Measurements from ENCODE around the gene OS9.

OS9 gene

DNA sequence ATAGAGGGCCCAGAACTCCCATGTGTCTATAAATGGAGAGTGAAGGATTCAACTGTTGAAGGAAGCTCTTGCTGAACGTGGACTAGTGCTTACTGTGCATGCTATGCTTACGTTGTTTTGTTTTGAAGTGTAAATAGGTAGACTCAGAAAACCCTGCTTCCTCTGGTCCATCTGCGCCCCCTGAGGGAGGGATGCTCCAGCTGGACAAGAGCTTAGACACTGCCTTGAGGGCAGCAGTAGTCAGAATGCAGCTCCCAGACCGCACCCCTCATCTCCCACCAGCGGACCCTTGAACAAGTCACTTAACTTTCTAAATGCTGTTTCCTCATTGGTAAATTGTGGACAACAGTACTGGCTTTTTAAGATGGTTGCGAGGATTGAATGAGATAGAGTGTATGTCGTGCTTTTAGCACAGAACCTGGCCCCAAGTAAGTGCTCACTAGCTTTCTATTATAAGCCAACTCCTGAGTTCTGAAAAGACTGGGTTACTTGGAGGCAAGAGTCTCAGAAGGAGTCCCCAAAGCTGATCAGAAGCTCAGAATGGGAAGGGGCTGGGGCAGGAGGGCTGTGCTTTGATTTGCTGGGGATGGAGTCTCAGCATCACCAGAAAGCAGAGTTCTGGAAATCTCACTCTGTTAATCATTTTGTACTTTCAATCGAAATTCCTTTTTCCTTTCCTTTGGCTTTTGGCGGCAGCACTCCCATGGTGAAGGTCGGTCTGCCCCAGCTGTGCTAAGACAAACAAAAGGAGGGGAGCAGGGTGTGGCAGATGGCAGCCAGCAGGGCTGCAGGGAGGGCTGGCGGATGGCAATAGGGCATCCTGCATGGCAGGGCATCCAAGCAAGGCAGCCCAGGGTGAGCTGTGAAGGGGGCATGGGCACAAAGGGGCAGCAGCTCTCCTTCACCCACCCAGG lies 29.0 kb downstream of the OS9 start:
- DNase-seq (ENCODE audit: low read depth in 3 of 3), result no peak

DNA sequence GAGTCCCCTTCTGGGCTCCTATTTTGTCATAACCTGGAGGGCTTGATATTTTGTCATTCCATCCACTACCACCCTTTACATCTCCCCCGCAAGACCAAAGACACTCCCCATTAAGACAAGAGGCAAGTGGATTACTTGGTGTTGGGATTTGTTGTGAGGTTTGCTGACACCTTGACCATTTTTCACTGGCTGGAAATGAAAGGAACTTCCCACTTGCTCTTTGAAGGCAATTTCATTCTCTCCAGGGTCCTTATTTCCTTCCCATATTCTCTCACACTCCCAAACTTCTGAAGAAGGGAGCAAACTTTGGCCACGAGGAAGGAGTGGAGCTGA lies 29.7 kb downstream of the OS9 start:
- no peak for DNase-seq (ENCODE audit: low read depth in 3 of 3)

DNA sequence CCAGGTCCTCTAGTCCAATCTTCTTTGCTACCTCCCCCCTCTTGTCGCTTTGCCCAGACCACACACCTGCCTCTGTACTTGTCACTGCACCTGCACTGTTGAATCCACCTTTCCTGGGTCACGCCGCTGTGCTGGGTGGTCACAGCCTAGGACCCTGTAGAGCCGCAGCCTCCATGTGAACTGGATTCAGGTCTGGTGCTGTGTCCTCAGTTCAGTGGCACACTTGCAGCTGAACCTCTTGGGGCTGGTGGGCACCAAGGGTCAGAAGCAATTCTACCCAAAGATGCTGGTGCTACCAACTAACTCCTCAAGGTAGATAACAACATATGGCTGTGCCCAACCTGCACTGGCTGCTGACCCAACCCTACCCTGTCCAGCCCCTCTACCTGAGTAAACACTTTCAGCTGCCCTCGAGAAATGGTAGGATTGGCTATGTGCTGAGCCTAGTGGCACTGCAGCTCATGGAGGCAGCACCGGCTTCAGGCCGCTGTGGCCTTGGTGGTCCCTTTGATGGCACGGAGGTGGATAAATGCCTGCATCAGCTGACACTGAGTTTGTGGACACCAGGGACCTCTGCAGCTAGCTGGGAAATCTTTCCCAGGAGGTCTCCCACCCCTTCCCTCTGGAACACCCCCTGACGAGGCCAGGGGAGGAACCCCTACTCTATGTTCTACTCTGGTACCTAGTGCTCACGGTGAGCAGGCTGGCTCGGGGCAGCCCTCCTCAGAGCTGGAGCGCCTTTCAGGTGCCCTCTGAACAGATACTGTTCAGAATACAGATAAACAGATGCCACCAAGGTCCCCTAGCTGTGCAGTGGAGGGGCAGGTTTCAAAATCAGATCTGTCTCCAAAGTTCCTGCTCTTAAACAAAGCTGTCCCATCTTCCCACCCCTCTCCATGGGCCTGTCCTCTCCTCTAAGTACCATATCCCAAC lies 30.3 kb downstream of the OS9 start:
- no peak for DNase-seq (ENCODE audit: low read depth in 3 of 3)

DNA sequence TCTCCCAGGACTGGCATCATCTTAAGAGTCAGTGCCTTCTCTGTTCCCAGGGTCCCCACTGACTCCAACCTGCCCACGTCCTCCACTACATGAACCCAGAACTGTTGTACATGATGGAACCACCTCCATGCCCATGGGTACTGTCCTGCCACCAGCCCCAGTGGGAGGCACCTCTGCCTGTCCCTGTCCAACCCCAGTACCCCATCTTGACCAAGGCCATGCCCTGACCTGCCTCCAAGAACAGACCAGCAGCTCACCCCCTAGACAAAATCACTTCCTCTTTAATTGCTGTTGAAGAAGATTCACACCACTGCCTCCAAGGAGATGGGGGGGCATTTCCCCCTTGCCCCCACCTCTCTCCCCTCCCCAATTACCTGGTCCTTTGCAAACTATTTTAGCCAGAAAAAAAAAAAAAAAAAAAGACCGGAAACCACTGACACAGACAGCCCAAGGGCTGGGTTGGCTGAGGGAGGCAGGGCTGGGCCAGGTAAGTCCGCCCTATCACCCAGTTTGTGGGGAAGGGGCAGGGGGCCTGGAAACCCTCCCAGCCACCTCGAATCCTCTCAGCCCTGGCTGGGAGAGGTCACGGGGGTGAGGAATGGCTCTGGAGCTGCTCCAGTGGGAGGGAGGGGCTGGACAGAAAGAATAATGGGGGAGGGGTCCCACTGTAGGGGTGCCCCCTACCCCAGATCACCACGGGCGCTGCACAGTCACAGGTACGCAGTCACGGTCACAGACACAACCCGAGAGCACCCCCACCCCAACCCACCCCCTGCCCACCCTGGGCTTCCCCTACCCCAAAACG lies 31.2 kb downstream of the OS9 start:
- no peak for DNase-seq (ENCODE audit: low read depth in 3 of 3)

DNA sequence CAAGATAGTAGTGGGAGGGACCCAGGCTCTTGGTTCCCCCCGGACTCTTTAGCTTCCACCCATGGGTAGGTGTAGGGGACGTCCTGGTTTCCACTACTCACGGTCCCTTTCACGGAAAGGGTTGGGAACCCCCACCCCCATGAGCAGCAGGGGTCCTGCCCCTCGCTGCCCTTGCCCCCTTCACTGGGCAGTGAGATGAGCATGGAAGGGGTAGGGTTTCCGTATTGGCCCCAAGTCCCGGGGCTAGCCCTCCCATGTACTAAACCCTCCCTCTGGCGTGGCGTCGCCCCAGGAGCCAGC lies 31.9 kb downstream of the OS9 start:
- no peak for DNase-seq (ENCODE audit: low read depth in 3 of 3)

DNA sequence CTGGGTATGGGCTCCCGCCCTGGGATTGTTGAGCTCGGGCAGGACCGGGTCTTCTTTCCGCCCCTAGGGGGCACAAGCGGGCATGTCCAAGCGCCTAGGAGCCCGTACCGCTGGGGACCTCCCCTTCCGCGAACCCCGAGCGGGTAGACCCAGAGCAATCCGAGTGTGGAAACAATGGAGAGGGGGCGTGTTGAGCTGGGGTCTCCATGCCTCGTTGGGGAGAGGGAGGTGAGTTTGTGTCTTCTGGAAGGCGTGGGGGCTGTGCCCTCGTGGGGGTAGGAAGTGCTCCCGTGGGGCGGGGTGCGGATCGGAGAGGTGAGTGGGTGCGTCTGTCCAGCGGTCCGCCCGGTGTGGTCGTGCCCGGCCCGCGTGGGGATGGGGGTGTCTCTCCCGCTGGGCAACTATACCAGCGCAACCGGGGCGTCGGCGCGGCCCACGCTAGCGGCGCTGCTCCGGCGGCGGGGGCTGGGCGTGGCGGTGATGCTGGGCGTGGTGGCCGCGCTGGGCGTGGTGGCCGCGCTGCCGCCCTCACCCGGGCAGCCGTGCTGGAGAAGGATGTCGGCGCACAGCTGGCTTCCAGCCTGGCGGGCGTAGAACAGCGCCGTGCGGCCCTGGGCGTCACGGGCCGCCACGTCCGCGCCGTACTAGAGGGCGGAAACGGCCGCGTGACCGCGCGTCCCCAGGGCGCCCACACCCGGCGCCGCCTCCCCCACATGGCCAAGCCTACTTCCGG lies 32.4 kb downstream of the OS9 start:
- no peak for DNase-seq (ENCODE audit: low read depth in 3 of 3)

DNA sequence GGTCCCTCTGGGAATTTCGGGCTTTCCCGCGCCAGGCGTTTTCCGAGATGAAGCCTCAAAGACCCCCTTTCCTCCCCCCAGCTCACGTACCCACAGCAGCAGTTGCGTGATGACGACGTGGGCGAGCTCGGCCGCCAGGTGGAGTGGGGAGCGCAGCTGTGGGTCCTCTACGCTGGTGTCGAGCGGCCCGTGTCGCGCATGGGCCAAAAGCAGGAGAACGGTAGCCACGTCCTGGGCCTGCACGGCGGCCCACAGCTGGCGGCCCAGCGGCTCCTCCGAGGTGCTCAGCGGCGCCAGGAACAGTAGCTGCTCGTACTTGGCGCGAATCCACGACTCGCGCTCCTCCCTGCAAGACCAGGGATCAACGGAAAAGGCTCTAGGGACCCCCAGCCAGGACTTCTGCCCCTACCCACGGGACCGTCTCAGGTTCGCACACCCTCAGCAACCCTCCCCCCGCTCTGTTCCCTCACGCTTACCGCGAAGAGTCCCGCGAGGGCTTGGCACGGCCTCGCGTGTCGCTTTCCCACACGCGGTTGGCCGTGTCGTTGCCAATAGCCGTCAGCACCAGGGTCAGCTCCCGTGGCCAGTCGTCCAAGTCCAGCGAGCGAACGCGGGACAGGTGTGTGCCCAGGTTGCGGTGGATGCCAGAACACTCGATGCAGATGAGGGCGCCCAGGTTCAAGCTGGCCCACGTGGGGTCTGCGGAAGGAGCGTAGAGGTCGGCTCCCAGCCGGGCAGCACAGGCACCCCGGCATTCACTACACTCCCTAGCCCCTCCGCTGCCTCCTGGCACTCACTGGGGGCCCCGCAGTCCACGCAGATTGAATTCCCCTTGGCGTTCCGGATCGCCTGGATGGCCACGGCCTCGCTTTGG lies 33.2 kb downstream of the OS9 start:
- no peak for DNase-seq (ENCODE audit: low read depth in 3 of 3)

DNA sequence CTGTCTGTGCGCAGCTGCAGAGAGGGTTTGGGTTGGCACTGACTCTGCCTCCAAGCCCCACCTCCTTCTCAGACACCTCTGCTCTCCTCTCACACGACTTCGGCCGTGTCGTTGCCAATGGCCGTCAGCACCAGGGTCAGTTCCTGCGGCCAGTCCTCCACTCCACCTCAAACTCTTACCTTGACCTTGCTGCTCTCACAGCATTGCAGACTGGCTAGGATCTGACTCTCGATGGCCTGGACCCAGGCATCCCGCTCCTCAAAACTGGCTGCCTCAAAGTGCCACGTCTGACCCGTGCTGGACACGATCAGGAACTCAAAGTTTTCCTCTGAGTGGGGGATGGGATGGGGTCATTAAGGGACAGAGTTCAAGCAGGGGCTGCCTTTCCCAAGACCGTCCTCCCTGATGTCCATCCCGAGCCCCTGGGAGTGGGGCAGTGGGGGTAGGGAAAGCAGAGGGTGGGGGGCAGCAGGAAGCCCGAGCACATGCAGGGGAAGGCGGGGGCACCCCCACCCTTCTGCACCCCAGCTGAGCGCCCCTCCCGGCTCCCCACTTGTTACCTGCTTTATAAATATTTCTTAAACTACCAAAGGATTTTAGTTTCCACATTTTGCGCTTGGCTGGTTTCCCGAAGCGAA lies 33.9 kb downstream of the OS9 start:
- DNase-seq (ENCODE audit: low read depth in 3 of 3), result no peak

DNA sequence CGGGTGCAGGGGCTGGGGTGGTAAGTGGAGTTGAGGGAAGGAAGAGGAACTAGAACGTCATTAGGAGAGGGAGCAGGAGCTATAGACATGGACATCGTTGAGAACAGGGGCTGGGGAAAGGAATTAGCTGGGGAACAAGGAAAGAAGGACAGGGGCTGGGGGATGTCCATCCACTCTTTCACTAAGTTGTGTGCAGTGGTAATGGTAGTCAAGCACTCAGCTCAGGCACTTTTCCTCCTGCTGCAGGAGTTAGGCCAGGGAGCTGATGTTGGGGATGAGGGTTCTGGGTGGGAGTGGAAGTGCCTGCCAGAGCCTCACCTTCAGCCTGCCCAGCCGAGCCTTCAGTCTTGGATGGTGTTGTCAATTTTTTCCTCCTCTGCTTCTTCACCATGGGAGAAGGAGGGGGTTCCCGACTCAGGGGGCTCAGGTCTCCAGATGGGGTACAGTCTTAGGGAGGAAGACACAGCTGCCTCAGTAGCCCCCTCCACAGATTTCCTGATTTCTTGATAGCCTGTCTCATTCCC lies 35.5 kb downstream of the OS9 start:
- no peak for DNase-seq (ENCODE audit: low read depth in 3 of 3)

DNA sequence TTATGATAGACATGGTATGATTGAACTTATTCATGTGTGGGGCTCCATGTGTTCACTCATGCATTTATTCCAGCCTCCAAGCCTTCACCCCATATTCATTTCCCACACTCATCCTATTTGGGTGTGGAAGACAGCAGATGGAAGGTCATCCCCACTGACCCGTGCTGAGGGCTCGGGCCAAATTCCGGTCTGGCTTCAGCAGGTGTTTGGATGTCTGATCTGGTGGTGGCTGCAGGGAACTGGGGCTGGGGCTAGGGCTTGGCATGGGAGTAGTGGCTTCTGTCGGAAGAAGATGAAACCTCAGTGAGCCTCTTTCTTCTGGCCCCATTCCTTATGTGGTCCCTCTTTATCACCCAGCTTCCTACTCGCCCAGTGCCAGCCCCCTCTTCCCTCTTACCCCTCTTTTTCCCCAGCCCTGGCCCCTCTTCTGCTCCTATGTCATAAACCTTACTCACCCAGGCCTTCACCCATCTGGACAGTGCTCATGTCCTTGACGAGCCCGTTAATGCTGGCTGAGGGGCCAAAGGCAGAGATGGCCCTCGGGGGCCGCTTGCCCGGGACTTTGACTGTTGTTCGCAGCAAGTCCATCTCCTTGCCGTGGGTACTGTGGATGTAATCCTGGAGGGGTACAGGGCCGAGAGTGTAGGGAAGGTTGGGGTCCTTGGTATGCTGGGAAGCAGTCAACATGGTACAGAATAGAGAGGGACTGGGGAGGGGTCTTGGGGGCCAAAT lies 36.6 kb downstream of the OS9 start:
- DNase-seq (ENCODE audit: low read depth in 3 of 3), result no peak

DNA sequence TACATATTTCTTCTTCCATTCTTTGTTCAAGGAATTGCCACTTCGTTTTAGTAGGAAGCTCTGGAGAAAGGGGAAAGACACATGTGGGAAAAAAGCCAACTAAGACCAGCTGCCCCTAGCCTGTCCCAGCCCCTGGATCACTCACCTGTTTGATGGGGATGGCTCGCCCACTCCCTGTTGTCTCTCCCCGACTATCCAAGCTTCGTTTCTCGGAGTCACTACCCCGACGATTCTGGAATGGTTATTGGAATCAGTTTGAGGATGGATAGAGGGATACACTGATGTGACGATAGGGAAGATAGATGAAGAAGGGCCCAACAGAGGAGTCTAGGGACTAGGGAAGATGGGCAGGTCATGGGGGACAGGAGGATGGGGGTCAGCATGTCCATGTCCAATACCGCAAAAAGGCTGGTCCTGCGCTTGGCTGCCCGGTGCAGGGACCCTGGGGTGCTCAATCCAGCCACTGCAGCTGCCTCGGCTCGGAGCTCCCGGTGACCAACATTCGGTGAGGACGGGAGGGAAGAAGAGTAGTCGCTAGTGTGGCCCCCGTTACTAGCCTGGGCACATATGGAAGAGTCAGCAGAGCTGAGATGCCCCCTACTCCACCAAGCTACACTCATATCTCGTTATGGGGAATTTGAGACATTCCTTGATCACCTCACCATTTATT lies 37.6 kb downstream of the OS9 start:
- no peak for DNase-seq (ENCODE audit: low read depth in 3 of 3)

DNA sequence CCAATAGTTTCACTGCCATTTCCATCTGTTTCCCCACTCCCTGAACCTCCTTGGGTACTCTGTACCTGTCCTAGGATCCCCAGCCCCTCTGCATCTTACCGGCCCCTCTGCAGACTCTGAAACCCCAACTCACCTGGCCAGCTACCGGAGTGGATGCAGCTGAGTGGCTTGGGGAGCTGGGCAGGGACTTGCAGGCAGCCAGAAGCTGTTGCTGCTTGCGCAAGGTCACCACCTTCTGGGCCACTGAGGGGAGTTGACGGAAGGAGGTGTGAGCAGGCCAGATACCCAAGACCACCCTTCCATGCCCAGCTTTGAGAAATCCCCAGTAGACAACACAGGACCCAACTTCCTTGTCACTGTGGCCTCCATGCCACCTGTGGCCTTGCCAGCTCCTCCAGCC lies 38.3 kb downstream of the OS9 start:
- DNase-seq (ENCODE audit: low read depth in 3 of 3), result no peak

DNA sequence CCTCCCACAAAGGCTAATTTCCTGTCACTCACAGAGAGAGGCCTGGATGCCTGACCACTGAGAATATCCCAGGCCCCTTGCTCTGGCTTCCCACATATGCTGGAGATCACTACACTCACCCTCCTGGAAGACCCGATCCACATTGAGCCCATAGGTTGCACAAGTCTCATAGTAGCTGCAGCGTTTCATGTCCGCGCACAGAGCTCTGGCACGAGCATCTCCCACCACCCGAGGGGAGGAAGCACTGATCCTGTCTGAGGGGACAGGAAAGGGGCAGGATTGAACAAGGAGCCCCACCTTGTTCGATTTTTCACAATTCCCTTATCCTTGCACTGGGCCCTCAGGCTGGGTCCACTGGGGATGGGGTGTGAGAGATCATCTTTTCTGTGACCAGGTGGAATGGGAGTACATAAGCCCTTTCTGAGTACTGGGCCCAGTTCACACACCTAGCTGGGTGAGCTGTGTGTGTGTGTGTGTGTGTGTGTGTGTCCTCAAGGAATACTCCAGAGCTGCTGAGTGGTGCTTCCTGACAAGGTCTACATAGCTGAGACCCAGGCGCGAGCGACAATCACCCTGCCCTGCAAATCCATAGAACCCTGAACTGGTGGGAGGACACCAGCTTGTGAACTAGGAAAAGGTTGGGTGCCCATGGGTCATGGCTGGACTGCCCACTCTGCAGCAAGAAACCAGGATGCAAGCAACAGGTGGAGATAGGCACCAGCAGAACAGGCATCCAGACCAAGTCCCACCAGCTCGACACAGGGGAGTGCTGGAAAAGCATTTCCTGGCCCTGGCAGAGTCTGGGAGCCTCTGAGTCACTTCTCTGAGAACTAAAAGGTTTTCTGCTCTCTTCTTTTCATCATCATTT lies 39.0 kb downstream of the OS9 start:
- DNase-seq (ENCODE audit: low read depth in 3 of 3), result no peak

DNA sequence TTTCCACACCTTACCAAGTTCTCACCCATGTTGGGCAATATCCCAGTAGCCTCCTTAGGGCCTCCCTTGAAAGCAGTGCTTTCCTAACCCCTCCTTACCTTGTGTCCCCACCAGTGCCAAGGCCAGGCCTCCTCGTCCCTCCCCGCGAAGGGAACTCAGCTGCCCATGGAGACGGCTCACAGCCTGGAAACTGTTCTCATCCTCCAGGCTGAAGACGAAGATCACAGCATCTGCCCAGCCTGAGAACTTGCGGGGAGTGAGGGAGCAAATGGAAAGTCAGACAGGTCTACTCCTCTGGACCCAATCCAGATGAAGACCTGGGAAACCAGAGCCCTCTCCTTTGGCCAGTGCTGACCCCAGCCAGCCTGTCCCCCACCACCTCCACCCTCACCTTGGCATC lies 40.0 kb downstream of the OS9 start:
- DNase-seq (ENCODE audit: low read depth in 3 of 3), result no peak

DNA sequence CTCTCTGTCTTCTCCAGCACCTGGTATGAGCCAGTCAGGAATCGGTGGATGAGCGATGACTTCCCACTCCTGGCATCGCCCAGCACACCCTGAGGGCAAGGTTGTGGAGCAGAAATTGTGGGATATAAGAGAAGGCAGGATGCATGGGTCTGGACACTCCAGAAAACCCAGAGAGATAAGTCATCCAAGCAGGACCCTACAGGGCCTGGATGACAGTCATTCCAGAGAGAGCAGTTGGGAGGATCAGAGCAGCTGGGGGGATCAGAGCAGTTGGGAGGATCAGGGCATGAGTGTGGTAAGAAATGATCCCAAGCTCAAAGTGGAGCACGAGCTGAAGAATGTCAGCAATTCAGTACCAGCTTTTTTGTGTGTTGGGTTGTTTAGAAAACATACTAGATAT lies 40.7 kb downstream of the OS9 start:
- DNase-seq (ENCODE audit: low read depth in 3 of 3), result no peak

DNA sequence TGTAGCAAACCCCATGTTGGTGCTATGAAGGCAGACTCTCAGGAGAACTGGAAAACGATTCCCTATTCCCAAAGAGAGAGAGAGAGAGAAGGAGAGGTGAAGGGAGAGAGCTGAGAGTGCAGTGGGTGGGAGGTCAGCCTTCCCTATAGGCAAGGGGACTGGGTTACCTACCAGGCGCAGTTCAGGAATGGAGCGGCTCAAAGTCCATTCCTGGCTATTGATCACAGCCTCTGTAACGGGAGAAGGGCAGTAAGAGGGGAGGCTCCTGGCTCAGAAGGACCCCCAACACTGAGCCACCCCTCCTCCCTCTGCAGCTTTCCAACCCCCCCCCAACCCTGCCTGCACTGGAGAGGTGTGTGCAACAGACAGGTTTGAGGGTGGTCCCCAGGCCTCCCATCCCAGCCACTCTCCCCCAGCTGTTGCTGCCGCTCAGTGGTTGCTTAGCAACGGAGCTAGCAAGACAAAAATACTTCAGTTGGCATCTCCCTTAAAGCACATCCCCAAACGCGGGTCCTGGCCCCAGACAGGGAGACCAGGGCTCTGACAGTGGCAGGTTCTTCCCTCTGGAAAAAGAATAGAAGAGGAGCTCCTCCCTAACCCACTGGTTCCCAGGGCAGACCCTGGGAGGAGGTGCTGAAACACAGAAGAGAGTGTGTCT lies 41.4 kb downstream of the OS9 start:
- no peak for DNase-seq (ENCODE audit: low read depth in 3 of 3)

Measured in stimulated activated CD4-positive, alpha-beta T cell treated with anti-CD3 and anti-CD28 coated beads, TNF-alpha, amount 100 ng/mL, for 24 hours (primary cell).